PC-9 (cell line): Measurements from ENCODE around the gene RNF225. TPM values are rescaled to one million over a fixed set of nuclear protein-coding genes. Genes with fewer than 3 reads are reported as not detected.

Experiments used
- BruUV-seq: library from RNA; stranded (reverse); fragments of 400-500 nt; replicated peaks from 2 replicates; lab custom pipeline; 2021; lab: Mats Ljungman, UMichigan
- CTCF ChIA-PET: fragments of 300-600 bp; sonication (Branson Sonifier 250); formaldehyde crosslinking; loops from one replicate; lab custom pipeline; 2022; ENCODE audit warnings: antibody characterized with exemption; lab: Charles Lee
- POLR2A ChIA-PET: fragments of 300-600 bp; sonication (Branson Sonifier 250); formaldehyde crosslinking; loops from one replicate; lab custom pipeline; 2022; ENCODE audit warnings: antibody characterized with exemption; ENCODE audit not compliant: unreplicated experiment; lab: Charles Lee
- DNase-seq, 2 experiments: peaks; one replicate each; pipeline versions ENCODE4 v3.0.0 to v3.0.0-alpha.2; 2015 to 2022; ENCODE audit warnings: mixed read lengths in 1 of 2
- H2AFZ ChIP-seq: fragments of 200-600 bp; sonication (generic); 2 replicates; pipeline ENCODE4 v1.8.1; 2017; ENCODE audit warnings: antibody characterized with exemption
- H3F3A ChIP-seq: fragments of 200-600 bp; sonication (generic); 2 replicates; pipeline ENCODE4 v1.8.1; 2017; ENCODE audit warnings: antibody characterized with exemption, mild to moderate bottlenecking, low read depth; ENCODE audit not compliant: insufficient read depth
- H3K27ac ChIP-seq: fragments of 200-600 bp; sonication (generic); 2 replicates; pipeline ENCODE4 v1.6.1; 2016; ENCODE audit warnings: mixed run types
- H3K27me3 ChIP-seq: fragments of 200-600 bp; sonication (generic); 2 replicates; pipeline ENCODE4 v1.6.1; 2016; ENCODE audit warnings: low read depth, mixed run types; ENCODE audit not compliant: insufficient read depth
- H3K36me3 ChIP-seq: fragments of 200-600 bp; sonication (generic); 2 replicates; pipeline ENCODE4 v1.6.1; 2016; ENCODE audit warnings: low read depth, mixed run types
- H3K4me1 ChIP-seq: fragments of 200-600 bp; sonication (generic); replicated peaks from 2 replicates; pipeline ENCODE4 v1.6.1; 2016; ENCODE audit warnings: mixed run types; ENCODE audit not compliant: insufficient read depth
- H3K4me2 ChIP-seq: fragments of 200-600 bp; sonication (generic); 2 replicates; pipeline ENCODE4 v1.6.1; 2017; ENCODE audit warnings: mixed run types
- H3K4me3 ChIP-seq: fragments of 200-600 bp; sonication (generic); 2 replicates; pipeline ENCODE4 v1.6.1; 2016; ENCODE audit warnings: mixed run types
- H3K79me2 ChIP-seq: fragments of 200-600 bp; sonication (generic); 2 replicates; pipeline ENCODE4 v1.6.1; 2017; ENCODE audit warnings: low read depth, mixed run types
- H3K9me2 ChIP-seq: fragments of 200-600 bp; sonication (generic); 2 replicates; pipeline ENCODE4 v1.8.1; 2017; ENCODE audit warnings: mild to moderate bottlenecking; ENCODE audit not compliant: insufficient read depth
- H3K9me3 ChIP-seq: fragments of 200-600 bp; sonication (generic); 2 replicates; pipeline ENCODE4 v1.8.1; 2016; ENCODE audit warnings: low read depth; ENCODE audit not compliant: insufficient read depth
- H4K20me1 ChIP-seq: fragments of 200-600 bp; sonication (generic); 2 replicates; pipeline ENCODE4 v1.8.1; 2017; ENCODE audit not compliant: insufficient read depth
- EZH2 ChIP-seq: fragments of 200-600 bp; sonication (generic); IDR thresholded peaks from 2 replicates; pipeline ENCODE4 v1.8.0; 2017; ENCODE audit warnings: antibody characterized with exemption, low read depth
- intact Hi-C: fragments of 100-400 bp; cut with micrococcal nuclease; formaldehyde crosslinking; loops from one replicate; pipeline ENCODE4 v1.10.0; 2022; ENCODE audit not compliant: unreplicated experiment
- total RNA-seq: library from RNA; stranded (reverse); gene quantifications from 2 replicates; pipeline ENCODE4 v1.2.3, GENCODE V29; 2021
- TF ChIP-seq, protein P1 (sequence below): fragments of 200-600 bp; sonication (generic); conservative IDR thresholded peaks from 2 replicates; pipeline ENCODE4 v1.6.1; 2017; ENCODE audit warnings: mixed run types, antibody characterized with exemption, mild to moderate bottlenecking, moderate library complexity

RNF225 gene
- total RNA-seq, 1 experiment from 2014 or later, result 0.61 TPM

DNA sequence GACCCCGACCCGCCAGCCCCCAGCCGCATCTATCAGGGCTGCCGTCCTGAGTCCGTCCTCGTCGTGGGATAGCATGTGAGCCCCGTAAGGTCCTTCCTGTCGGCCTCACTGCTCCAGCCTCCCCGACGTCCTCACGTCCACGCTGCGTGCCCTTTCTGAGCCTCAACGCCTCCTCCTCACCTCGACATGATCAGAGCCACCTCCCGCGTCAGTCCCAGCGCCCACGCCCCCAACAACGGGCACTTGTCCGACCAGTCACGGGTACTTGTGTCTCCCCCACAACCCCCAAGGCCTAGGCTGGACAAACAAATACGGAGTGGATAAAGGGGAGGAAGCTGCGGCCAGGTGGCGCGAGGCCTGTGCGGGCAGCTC is 33.6 kb upstream of the RNF225 start:
- Histone ChIP-seq H3K9me2 (no peaks in the 10 kb centered on the region), H4K20me1 (no peaks in the 10 kb centered on the region), H3K27me3 (no peaks in the 10 kb centered on the region), H3K27ac (peak overlapping the region; percentile 89), H3K79me2 (peaks cover 8% of the 10 kb centered on the region), H3K4me3 (peak overlapping the region; percentile 69), H3F3A (no peaks in the 10 kb centered on the region; the same call in 1 of the 2 replicates), H3K36me3 (no peaks in the 10 kb centered on the region), H3K9me3 (no peaks in the 10 kb centered on the region), H2AFZ (peak overlapping the region; percentile 84), H3K4me1 (no peaks in the 10 kb centered on the region), H3K4me2 (peak overlapping the region; percentile 72)
- peak in 1 of 2 experiments; percentile 55 for DNase-seq
- CTCF ChIA-PET, result no interaction called here
- POLR2A ChIA-PET, result interaction anchor here (0.6 to 1.1 kb wide), 4 partner anchors 35 to 1122 kb away, joined by 3 to 9 read pairs (median 3); partner anchors contain the start of genes ZNF776, ZNF805 and ZSCAN22
- intact Hi-C loops, result loop anchor here (1.0 to 5.0 kb wide), 4 partner anchors 19 to 105 kb away; partner anchors contain the start of genes ZNF324, ZNF324B, ZNF584 and ZNF837
- TF ChIP-seq, protein P1, sequence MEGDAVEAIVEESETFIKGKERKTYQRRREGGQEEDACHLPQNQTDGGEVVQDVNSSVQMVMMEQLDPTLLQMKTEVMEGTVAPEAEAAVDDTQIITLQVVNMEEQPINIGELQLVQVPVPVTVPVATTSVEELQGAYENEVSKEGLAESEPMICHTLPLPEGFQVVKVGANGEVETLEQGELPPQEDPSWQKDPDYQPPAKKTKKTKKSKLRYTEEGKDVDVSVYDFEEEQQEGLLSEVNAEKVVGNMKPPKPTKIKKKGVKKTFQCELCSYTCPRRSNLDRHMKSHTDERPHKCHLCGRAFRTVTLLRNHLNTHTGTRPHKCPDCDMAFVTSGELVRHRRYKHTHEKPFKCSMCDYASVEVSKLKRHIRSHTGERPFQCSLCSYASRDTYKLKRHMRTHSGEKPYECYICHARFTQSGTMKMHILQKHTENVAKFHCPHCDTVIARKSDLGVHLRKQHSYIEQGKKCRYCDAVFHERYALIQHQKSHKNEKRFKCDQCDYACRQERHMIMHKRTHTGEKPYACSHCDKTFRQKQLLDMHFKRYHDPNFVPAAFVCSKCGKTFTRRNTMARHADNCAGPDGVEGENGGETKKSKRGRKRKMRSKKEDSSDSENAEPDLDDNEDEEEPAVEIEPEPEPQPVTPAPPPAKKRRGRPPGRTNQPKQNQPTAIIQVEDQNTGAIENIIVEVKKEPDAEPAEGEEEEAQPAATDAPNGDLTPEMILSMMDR, result no peak
- TSS peak; percentile 75 for BruUV-seq

GRCh38 chr19:58362272-58362994 is 33.0 kb upstream of the RNF225 start, which contains the start of gene ZNF497:
Gene ZNF497 (minus strand): TSS chr19:58362751. CDS start chr19:58357635, 5,116 bp downstream.
- Histone ChIP-seq H2AFZ (peak within 1 kb of the TSS; percentile 89), H3K36me3 (no peaks in the 10 kb centered on the region), H3K9me3 (no peaks in the 10 kb centered on the region), H3K4me3 (peak within 1 kb of the TSS; percentile 69), H3K9me2 (no peaks in the 10 kb centered on the region), H3K4me2 (peak within 1 kb of the TSS; percentile 72), H3K79me2 (peaks cover 8% of the 10 kb centered on the region), H3F3A (no peaks in the 10 kb centered on the region; the same call in 1 of the 2 replicates), H3K4me1 (no peaks in the 10 kb centered on the region), H3K27ac (peak within 1 kb of the TSS; percentile 89), H4K20me1 (no peaks in the 10 kb centered on the region), H3K27me3 (no peaks in the 10 kb centered on the region)
- peak; percentile 88 to 96 for DNase-seq
- TF ChIP-seq EZH2, result no peak
- TF ChIP-seq, protein P1, result no peak
- BruUV-seq, result no TSS peak
- CTCF ChIA-PET, result no interaction called here
- intact Hi-C loops, result loop anchor here (1.0 to 5.0 kb wide), 4 partner anchors 19 to 105 kb away; partner anchors contain the start of genes ZNF324, ZNF324B, ZNF584 and ZNF837
- POLR2A ChIA-PET, result interaction anchor here (0.5 to 1.1 kb wide), 11 partner anchors 19 to 1122 kb away, joined by 3 to 20 read pairs (median 3); partner anchors contain the start of genes ZBTB45, ZNF584, ZNF776 and ZNF805

DNA sequence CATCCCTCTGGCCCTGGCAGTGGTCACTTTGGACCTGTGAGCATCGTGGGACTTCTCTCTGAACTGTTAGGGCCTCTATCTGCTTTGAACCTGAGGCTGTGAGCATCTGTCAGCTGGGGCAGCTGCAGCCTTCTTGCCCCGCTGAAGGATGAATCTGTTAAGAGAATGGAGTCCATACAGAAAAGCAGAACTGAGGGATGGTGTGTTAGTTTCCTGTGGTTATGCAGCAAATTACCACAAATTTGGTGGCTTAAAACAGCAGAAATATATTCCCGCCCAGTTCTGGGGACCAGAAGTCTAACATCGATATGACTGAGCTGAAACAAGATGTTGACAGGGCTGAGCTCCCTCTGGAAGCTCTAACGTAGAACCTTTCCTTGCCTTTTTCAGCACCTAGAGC is 31.3 kb upstream of the RNF225 start:
- no peaks in the 10 kb centered on the region for H3K4me1 ChIP-seq
- H3K79me2 ChIP-seq, result peaks cover 8% of the 10 kb centered on the region
- H3K27ac ChIP-seq, result no peak overlapping the region
- DNase-seq, result no peak
- no peaks in the 10 kb centered on the region for H4K20me1 ChIP-seq
- no peaks in the 10 kb centered on the region; the same call in 1 of the 2 replicates for H3F3A ChIP-seq
- TF ChIP-seq, protein P1, result no peak
- H3K9me3 ChIP-seq, result no peaks in the 10 kb centered on the region
- H3K4me2 ChIP-seq, result no peak overlapping the region
- no peak overlapping the region for H2AFZ ChIP-seq
- no peaks in the 10 kb centered on the region for H3K27me3 ChIP-seq
- no peaks in the 10 kb centered on the region for H3K36me3 ChIP-seq
- H3K9me2 ChIP-seq, result no peaks in the 10 kb centered on the region
- CTCF ChIA-PET, result no interaction called here
- BruUV-seq, result no TSS peak
- no peak overlapping the region for H3K4me3 ChIP-seq
- intact Hi-C loops, result loop anchor here (5.0 kb wide), 3 partner anchors 43 to 103 kb away; partner anchors contain the start of genes ZNF324, ZNF324B and ZNF584
- POLR2A ChIA-PET, result interaction anchor here (0.6 kb wide), 1 partner anchor 135 kb away, joined by 3 read pairs; no protein-coding TSS in a partner anchor
